A673 (cell line): Measurements from ENCODE around the gene GAGE12C.
"Not testable (repeated sequence)": the region's sequence is repeated elsewhere in the genome, so short reads cannot be mapped to it uniquely, and the experiment has no call there.

Source experiments
- EZH2 ChIP-seq: fragments of 200-600 bp; sonication (generic); IDR thresholded peaks from 2 replicates; pipeline ENCODE4 v1.6.1; 2017; ENCODE audit warnings: borderline replicate concordance, low read depth, mild to moderate bottlenecking, mixed read lengths, antibody characterized with exemption, low read length; ENCODE audit not compliant: poor library complexity, severe bottlenecking
- TF ChIP-seq, protein P1 (sequence below): fragments of 300-800, 200-600 bp; sonication (generic); conservative IDR thresholded peaks from 2 replicates; pipeline ENCODE4 v1.5.1; 2017; ENCODE audit warnings: low read depth, mild to moderate bottlenecking, antibody characterized with exemption, low read length, moderate library complexity, mixed read lengths

DNA sequence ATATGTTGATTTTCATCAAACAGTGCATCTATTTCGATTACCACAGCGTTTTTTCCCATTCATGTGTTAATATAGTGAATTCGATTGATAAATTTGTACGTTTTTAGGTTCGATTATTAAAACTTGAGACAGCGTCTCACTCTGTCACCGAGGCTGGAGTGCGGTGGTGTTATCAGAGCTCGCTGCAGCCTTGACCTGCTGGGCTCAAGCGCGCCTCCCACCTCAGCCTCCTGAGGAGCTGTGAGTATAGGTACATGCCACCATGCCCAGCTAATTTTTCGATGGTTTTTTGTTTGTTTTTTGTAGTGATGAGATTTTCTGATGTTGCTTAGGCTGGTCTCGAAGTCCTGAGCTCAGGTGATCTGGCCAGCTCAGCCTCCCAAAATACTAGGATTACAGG lies 37.2 kb downstream of the GAGE12C start:
- TF ChIP-seq, protein P1, sequence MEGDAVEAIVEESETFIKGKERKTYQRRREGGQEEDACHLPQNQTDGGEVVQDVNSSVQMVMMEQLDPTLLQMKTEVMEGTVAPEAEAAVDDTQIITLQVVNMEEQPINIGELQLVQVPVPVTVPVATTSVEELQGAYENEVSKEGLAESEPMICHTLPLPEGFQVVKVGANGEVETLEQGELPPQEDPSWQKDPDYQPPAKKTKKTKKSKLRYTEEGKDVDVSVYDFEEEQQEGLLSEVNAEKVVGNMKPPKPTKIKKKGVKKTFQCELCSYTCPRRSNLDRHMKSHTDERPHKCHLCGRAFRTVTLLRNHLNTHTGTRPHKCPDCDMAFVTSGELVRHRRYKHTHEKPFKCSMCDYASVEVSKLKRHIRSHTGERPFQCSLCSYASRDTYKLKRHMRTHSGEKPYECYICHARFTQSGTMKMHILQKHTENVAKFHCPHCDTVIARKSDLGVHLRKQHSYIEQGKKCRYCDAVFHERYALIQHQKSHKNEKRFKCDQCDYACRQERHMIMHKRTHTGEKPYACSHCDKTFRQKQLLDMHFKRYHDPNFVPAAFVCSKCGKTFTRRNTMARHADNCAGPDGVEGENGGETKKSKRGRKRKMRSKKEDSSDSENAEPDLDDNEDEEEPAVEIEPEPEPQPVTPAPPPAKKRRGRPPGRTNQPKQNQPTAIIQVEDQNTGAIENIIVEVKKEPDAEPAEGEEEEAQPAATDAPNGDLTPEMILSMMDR, result not testable (repeated sequence)
- not testable (repeated sequence) for TF ChIP-seq EZH2
